Testis (tissue), 2 donors: Measurements from ENCODE around the gene DPF3.

Experiments used
- POLR2A ChIP-seq: fragments of 450-650 bp; IDR thresholded peaks from one replicate; pipeline ENCODE4 v1.6.1; 2017; ENCODE audit warnings: antibody characterized with exemption, mild to moderate bottlenecking, moderate library complexity
- TF ChIP-seq, protein P1 (sequence below), 3 experiments: fragments of 450-650 bp in 2 of 3; fragments of 200-600 bp in 1 of 3; sonication (generic) in 1 of 3; IDR thresholded peaks; one replicate each; pipeline ENCODE4 v1.5.1; 2016 to 2019; ENCODE audit warnings: antibody characterized with exemption in 3 of 3, mild to moderate bottlenecking in 2 of 3, moderate library complexity in 1 of 3

DNA sequence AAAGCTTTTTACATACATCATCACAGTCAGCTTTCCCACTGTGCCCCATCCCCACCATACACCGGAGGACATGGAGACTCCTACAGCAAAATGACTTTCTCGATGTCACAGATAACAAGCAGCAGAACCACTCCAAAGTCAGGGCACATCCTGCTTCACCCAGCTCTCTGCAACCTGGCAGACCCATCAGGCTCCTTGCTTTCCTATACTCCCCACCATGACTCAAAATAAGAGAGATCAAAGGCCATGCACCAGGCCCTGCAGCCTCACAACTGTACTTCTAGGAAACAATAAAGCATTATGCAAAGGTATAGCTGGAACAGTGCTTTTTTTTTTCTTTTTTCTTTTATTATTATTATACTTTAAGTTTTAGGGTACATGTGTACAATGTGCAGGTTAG, 187.4 kb downstream of the DPF3 start:
- TF ChIP-seq, protein P1, sequence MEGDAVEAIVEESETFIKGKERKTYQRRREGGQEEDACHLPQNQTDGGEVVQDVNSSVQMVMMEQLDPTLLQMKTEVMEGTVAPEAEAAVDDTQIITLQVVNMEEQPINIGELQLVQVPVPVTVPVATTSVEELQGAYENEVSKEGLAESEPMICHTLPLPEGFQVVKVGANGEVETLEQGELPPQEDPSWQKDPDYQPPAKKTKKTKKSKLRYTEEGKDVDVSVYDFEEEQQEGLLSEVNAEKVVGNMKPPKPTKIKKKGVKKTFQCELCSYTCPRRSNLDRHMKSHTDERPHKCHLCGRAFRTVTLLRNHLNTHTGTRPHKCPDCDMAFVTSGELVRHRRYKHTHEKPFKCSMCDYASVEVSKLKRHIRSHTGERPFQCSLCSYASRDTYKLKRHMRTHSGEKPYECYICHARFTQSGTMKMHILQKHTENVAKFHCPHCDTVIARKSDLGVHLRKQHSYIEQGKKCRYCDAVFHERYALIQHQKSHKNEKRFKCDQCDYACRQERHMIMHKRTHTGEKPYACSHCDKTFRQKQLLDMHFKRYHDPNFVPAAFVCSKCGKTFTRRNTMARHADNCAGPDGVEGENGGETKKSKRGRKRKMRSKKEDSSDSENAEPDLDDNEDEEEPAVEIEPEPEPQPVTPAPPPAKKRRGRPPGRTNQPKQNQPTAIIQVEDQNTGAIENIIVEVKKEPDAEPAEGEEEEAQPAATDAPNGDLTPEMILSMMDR (IDR thresholded peaks at IDR 0.05): no peak
- TF ChIP-seq POLR2A: no peak
